Mesendoderm (in vitro differentiated cells): ENCODE measurements around the gene SMC1B.

Source experiments
- DNase-seq: peaks from one replicate; pipeline ENCODE4 v3.0.0; 2013
- H2AK5ac ChIP-seq: 2 replicates; pipeline ENCODE4 v1.6.1; 2013; ENCODE audit warnings: low read length, inconsistent platforms
- H2BK120ac ChIP-seq: 2 replicates; pipeline ENCODE4 v1.6.1; 2013; ENCODE audit warnings: low read depth, mild to moderate bottlenecking, low read length, moderate library complexity, mixed read lengths
- H2BK15ac ChIP-seq: replicated peaks from 2 replicates; pipeline ENCODE4 v1.6.1; 2013; ENCODE audit warnings: low read depth, mild to moderate bottlenecking, moderate library complexity
- H2BK5ac ChIP-seq: 2 replicates; pipeline ENCODE4 v1.6.1; 2013; ENCODE audit warnings: low read length, inconsistent platforms
- H3K18ac ChIP-seq: 2 replicates; pipeline ENCODE4 v1.6.1; 2013; ENCODE audit warnings: mild to moderate bottlenecking, low read length, mixed read lengths
- H3K23ac ChIP-seq: one replicate; pipeline ENCODE4 v1.6.1; 2013; ENCODE audit warnings: low read length
- H3K27ac ChIP-seq: 2 replicates; pipeline ENCODE4 v1.5.1; 2013; ENCODE audit warnings: low read depth, mild to moderate bottlenecking, inconsistent platforms, low read length, moderate library complexity
- H3K27me3 ChIP-seq: 2 replicates; pipeline ENCODE4 v1.6.1; 2013; ENCODE audit warnings: low read length, control low read depth, mild to moderate bottlenecking, inconsistent platforms; ENCODE audit not compliant: insufficient read depth, poor library complexity
- H3K36me3 ChIP-seq: 2 replicates; pipeline ENCODE4 v1.6.1; 2013; ENCODE audit warnings: low read length, inconsistent platforms; ENCODE audit not compliant: control insufficient read depth, insufficient read depth
- H3K4ac ChIP-seq: one replicate; pipeline ENCODE4 v1.6.1; 2013; ENCODE audit warnings: low read depth, mild to moderate bottlenecking, low read length, moderate library complexity
- H3K4me1 ChIP-seq: 2 replicates; pipeline ENCODE4 v1.6.1; 2013; ENCODE audit warnings: low read depth, low read length, inconsistent platforms; ENCODE audit not compliant: control insufficient read depth
- H3K4me2 ChIP-seq: 2 replicates; pipeline ENCODE4 v1.6.1; 2013; ENCODE audit warnings: low read length
- H3K4me3 ChIP-seq: 2 replicates; pipeline ENCODE4 v1.5.1; 2013; ENCODE audit warnings: mild to moderate bottlenecking, low read length
- H3K56ac ChIP-seq: one replicate; pipeline ENCODE4 v1.6.1; 2013; ENCODE audit warnings: low read length
- H3K79me1 ChIP-seq: 2 replicates; pipeline ENCODE4 v1.6.1; 2013; ENCODE audit warnings: low read length, inconsistent platforms
- H3K79me2 ChIP-seq: 2 replicates; pipeline ENCODE4 v1.6.1; 2013; ENCODE audit warnings: mild to moderate bottlenecking, low read length; ENCODE audit not compliant: control insufficient read depth, insufficient read depth
- H3K9ac ChIP-seq: 2 replicates; pipeline ENCODE4 v1.6.1; 2013; ENCODE audit warnings: low read length, inconsistent platforms
- H4K5ac ChIP-seq: one replicate; pipeline ENCODE4 v1.6.1; 2013; ENCODE audit warnings: low read length
- H4K8ac ChIP-seq: one replicate; pipeline ENCODE4 v1.6.1; 2013; ENCODE audit warnings: low read depth, mild to moderate bottlenecking, control low read depth, low read length, moderate library complexity
- WGBS: extraction: QIAGEN DNeasy Blood & Tissue Kit; methylation state at CpG from one replicate; pipeline ENCODE4 v1.1.7; 2013; ENCODE audit warnings: low lambda C conversion rate, missing lambda C conversion rate; ENCODE audit not compliant: insufficient coverage; ENCODE audit errors: extremely low coverage; 5-methylcytosine and 5-hydroxymethylcytosine counted together

SMC1B gene

DNA sequence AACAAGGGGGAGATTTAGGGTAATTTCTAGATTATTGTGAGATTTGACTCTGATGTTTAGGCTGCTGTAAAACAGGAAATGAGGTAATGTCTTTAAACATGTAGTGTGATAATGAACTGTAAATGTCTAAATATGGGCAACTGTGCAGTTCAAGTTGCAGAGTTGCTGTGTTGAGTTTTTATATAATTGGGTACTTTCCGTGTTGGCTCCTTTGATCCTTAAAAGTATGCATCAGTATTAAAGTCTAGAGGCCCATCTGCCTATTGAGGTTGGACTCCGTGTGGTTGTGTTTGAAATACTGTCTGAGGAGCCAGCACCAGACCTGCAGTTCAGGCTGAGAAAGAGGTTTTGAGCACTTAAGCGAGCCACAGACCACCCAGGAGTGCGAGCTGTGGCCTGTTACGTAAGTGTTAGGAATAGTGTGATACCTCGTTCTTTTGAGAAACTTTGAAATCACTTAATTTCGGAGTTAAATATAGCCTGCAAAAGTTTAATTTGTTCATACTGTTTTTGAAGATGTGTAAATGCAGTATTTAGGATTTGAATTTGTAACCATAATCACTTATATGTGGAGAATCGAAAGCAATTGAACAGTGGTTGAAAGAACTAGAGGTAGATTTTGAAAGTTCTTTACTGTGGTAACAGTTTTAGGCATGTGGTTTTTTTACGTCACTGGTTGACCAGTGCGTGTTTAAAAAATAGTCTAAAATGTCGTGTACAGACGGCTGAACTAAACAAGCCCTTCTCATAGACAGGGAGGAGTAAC, 94.7 kb downstream of the SMC1B start:
- WGBS, result no CpG with 5 or more reads among the region's 12 CpGs
- H3K4ac ChIP-seq, result no peak overlapping the region
- no peak overlapping the region for H3K56ac ChIP-seq
- H3K27ac ChIP-seq, result no peak overlapping the region
- H3K9ac ChIP-seq, result no peak overlapping the region
- H2BK5ac ChIP-seq, result no peak overlapping the region
- no peak overlapping the region for H3K4me3 ChIP-seq
- H3K79me2 ChIP-seq, result peaks cover 29% of the 10 kb centered on the region
- H2BK15ac ChIP-seq, result no peak overlapping the region
- no peaks in the 10 kb centered on the region for H3K36me3 ChIP-seq
- no peak overlapping the region for H2AK5ac ChIP-seq
- no peak overlapping the region for H3K18ac ChIP-seq
- H2BK120ac ChIP-seq, result no peak overlapping the region
- DNase-seq, result peak; percentile 48
- peaks cover 18% of the 10 kb centered on the region for H3K79me1 ChIP-seq
- H4K5ac ChIP-seq, result no peak overlapping the region
- no peak overlapping the region for H4K8ac ChIP-seq
- H3K23ac ChIP-seq, result no peak overlapping the region
- H3K27me3 ChIP-seq, result no peaks in the 10 kb centered on the region
- H3K4me2 ChIP-seq, result no peak overlapping the region
- peaks cover 4% of the 10 kb centered on the region for H3K4me1 ChIP-seq

DNA sequence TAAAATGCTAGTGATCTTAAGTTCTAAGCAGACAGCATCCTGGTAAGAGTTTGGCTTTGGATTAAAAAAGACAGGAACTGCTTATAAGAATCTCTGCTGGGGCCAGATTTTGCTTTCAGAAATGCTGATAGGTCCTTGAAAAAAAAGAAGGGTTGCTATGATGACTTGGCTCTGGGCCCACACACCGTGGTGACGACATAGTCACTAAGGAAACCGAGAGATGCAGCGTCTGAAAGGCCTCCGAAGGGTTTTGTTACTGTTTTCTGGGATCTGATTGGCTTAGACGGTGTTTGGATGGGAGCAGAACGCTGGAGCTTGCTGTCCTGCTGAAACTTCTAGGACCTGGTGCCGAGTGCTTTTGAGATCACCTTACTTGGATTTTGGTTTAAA, 95.2 kb downstream of the SMC1B start:
- Histone ChIP-seq H3K27me3 (no peaks in the 10 kb centered on the region), H4K8ac (no peak overlapping the region), H3K9ac (no peak overlapping the region), H3K4me2 (no peak overlapping the region), H2BK120ac (no peak overlapping the region), H2BK5ac (no peak overlapping the region), H2AK5ac (no peak overlapping the region), H3K4me1 (peaks cover 5% of the 10 kb centered on the region), H3K36me3 (no peaks in the 10 kb centered on the region), H3K79me1 (peaks cover 18% of the 10 kb centered on the region), H4K5ac (no peak overlapping the region), H3K4ac (no peak overlapping the region), H2BK15ac (no peak overlapping the region), H3K56ac (no peak overlapping the region), H3K79me2 (peaks cover 29% of the 10 kb centered on the region), H3K4me3 (no peak overlapping the region), H3K23ac (no peak overlapping the region), H3K27ac (no peak overlapping the region), H3K18ac (no peak overlapping the region)
- peak; percentile 87 for DNase-seq
- no CpG with 5 or more reads among the region's 8 CpGs for WGBS

DNA sequence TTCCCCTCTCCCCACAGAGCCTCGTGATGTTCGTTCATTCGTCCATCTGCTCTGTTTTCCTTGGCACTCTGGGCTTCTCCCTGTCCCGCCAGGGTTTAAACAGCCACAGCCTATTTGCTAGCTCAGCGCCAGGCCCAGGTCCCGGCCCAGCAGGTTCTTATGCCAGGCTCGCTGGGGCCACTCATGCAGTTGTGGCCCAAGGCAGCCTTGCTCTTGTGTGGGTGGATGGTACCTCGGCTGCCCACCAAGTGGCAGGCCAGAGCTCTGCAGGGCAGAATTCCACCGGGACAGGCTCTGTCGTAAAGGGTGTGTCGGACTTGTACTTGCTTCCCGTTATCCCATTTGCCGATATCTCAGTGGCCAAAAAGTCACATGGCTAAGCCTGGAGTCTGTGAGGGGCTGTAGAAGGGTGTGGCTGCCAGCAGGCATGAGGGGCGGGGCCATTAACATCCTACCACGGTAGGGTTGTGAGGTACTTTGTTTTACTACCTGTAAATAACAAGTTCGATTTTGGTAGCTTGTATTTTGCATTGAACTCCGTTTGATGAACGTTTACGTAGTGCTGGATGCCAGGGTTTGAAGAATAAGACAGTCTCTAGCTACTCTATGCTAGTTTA, 95.7 kb downstream of the SMC1B start:
- Histone ChIP-seq H3K27ac (no peak overlapping the region), H2BK120ac (no peak overlapping the region), H3K9ac (no peak overlapping the region), H3K36me3 (no peaks in the 10 kb centered on the region), H4K5ac (no peak overlapping the region), H2BK5ac (no peak overlapping the region), H3K27me3 (no peaks in the 10 kb centered on the region), H4K8ac (no peak overlapping the region), H3K4ac (no peak overlapping the region), H2AK5ac (no peak overlapping the region), H3K4me2 (no peak overlapping the region), H3K79me2 (peaks cover 29% of the 10 kb centered on the region), H3K23ac (no peak overlapping the region), H3K56ac (no peak overlapping the region), H3K18ac (no peak overlapping the region), H3K4me1 (peaks cover 5% of the 10 kb centered on the region), H2BK15ac (no peak overlapping the region), H3K4me3 (no peak overlapping the region), H3K79me1 (peaks cover 18% of the 10 kb centered on the region)
- peak; percentile 72 for DNase-seq
- WGBS, result no CpG with 5 or more reads among the region's 19 CpGs

DNA sequence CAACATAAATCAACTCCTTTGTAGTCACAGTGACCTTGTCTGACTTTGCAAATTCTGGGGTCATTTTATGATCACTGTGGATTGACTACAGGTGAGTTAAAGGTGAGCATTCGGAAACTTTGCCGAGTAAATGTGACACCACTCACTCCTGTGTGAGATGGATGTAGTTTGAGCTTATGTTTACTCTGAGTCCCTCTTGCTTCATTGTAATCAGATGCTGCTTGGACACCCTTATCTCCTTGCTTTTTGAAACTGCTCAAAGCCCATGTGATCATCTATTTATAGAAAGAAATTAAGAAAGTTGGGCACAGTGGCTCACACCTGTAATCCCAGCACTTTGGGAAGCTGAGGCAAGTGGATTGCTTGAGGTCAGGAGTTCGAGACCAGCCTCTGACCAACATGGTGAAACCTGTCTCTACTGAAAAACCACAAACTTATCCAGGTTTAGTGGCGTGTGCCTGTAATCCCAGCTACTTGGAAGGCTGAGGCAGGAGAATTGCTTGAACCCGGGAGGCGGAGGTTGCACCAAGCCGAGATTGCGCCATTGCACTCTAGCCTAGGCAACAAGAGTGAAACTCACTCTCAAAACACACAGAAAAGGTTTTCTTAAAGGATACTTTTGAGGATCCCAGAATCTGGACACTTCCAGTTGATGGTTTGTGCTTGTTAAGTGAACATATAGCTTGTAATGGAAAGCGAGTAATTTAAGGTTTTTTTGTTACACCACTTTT, 96.4 kb downstream of the SMC1B start:
- Histone ChIP-seq H3K4me2 (no peak overlapping the region), H2BK120ac (no peak overlapping the region), H3K18ac (no peak overlapping the region), H3K79me2 (peaks cover 31% of the 10 kb centered on the region), H3K27me3 (no peaks in the 10 kb centered on the region), H3K4me1 (peaks cover 7% of the 10 kb centered on the region), H3K56ac (no peak overlapping the region), H3K9ac (no peak overlapping the region), H3K4ac (no peak overlapping the region), H4K8ac (no peak overlapping the region), H3K36me3 (no peaks in the 10 kb centered on the region), H2BK15ac (no peak overlapping the region), H3K23ac (no peak overlapping the region), H4K5ac (no peak overlapping the region), H3K27ac (no peak overlapping the region), H3K79me1 (peaks cover 22% of the 10 kb centered on the region), H3K4me3 (no peak overlapping the region), H2AK5ac (no peak overlapping the region), H2BK5ac (no peak overlapping the region)
- no peak for DNase-seq
- WGBS, result no CpG with 5 or more reads among the region's 9 CpGs

DNA sequence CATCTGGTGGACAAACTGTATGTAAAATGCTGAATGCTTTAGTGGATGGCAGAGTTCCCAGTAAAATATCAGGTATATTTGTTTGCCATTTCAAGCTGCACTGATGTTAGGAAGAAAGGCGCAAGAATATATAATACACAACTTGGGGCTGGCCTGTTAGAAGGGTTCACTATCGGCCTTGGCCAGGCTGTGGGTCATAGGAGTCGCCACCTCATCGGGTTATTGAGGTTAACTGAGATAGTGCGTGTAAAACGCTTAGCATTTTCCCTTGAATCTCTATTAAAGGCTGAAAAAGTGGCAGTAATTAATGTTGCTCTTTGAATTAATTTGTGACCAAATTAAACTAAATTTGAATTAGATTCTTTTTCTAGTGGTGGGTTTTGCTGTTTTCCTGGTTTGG, 98.6 kb downstream of the SMC1B start:
- H3K4me2 ChIP-seq, result no peak overlapping the region
- H4K8ac ChIP-seq, result no peak overlapping the region
- no peaks in the 10 kb centered on the region for H3K27me3 ChIP-seq
- no peak for DNase-seq
- peaks cover 29% of the 10 kb centered on the region for H3K79me1 ChIP-seq
- peaks cover 11% of the 10 kb centered on the region for H3K4me1 ChIP-seq
- H3K79me2 ChIP-seq, result peaks cover 34% of the 10 kb centered on the region
- H3K9ac ChIP-seq, result no peak overlapping the region
- H2BK120ac ChIP-seq, result no peak overlapping the region
- H3K27ac ChIP-seq, result no peak overlapping the region
- H4K5ac ChIP-seq, result no peak overlapping the region
- no peak overlapping the region for H3K18ac ChIP-seq
- no peak overlapping the region for H3K4me3 ChIP-seq
- no peak overlapping the region for H3K56ac ChIP-seq
- H2BK5ac ChIP-seq, result no peak overlapping the region
- no peak overlapping the region for H2BK15ac ChIP-seq
- no peak overlapping the region for H2AK5ac ChIP-seq
- no peaks in the 10 kb centered on the region for H3K36me3 ChIP-seq
- no peak overlapping the region for H3K23ac ChIP-seq
- no peak overlapping the region for H3K4ac ChIP-seq
- no CpG with 5 or more reads among the region's 6 CpGs for WGBS
